ENCODE data around the gene UCKL1. TPM values are rescaled to one million over a fixed set of nuclear protein-coding genes. Genes with fewer than 3 reads are reported as not detected.

Gene UCKL1
- total RNA-seq, 1 donor from 2014 or later, result 49.7 TPM

DNA sequence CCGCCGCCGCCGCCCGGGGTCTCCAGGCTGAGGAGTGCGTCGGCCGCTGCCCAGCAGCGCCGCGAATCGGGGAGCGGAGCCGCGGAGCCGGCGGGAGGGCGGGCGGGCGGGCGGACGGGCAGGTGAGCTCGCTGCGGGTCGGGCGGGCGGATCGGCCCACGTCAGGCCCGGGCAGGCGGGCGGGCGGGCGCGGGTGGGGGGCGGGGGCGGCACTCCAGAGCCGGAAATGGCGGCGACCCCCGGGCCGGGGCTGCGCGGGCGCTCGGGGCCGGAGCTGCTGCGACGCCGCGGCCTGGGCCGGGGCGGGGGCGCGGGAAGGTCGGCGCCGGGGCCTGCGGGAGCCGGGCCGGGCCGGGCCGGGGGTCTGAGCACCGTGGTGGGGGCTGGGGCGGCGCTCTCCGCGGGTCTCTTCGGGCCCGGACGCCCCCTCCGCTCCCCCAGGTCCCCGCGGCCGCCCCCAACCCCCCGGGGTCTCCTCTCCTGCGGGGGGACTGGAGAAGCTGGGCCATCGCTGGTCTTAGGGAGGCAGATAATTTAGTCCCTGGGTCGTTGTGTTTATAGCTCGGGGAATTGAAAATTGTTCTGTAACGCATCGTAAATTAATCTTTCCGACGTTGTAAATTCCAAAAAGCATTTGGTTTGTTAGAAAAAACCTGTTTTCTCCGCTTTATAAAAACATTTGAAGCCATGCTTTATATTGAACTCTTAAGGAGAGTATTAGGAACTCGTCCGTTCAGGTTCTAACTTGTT is 60.8 kb downstream of the UCKL1 start:
- POLR2A ChIA-PET, result interaction anchor here (0.6 to 4.1 kb wide), 8 partner anchors 13 to 374 kb away, joined by 3 to 25 read pairs (median 4); partner anchors contain the start of genes PPDPF, TPD52L2 and UCKL1
- intact Hi-C loops (cut with micrococcal nuclease), result loop anchor here (1.0 to 5.0 kb wide), 5 partner anchors 61 to 358 kb away; partner anchors contain the start of genes PTK6, TCEA2 and UCKL1
- CTCF ChIA-PET, result interaction anchor here (0.7 to 1.0 kb wide), 2 partner anchors 30 to 358 kb away, joined by 3 read pairs; partner anchors contain the start of gene TPD52L2
- no peak for ATAC-seq (ENCODE audit: low read depth)
- Mint-ChIP-seq H3K27me3 (no peaks in the 10 kb centered on the region), H3K9me3 (no peaks in the 10 kb centered on the region), H3K4me1 (peaks cover 48% of the 10 kb centered on the region), H3K27ac (peak overlapping the region; percentile 90), H3K4me3 (peak overlapping the region; percentile 88), H3K36me3 (ENCODE audit: low read depth) (peaks cover 22% of the 10 kb centered on the region)
- no peak for DNase-seq
- TF ChIP-seq CTCF (IDR thresholded peaks at IDR 0.05), result no peak

DNA sequence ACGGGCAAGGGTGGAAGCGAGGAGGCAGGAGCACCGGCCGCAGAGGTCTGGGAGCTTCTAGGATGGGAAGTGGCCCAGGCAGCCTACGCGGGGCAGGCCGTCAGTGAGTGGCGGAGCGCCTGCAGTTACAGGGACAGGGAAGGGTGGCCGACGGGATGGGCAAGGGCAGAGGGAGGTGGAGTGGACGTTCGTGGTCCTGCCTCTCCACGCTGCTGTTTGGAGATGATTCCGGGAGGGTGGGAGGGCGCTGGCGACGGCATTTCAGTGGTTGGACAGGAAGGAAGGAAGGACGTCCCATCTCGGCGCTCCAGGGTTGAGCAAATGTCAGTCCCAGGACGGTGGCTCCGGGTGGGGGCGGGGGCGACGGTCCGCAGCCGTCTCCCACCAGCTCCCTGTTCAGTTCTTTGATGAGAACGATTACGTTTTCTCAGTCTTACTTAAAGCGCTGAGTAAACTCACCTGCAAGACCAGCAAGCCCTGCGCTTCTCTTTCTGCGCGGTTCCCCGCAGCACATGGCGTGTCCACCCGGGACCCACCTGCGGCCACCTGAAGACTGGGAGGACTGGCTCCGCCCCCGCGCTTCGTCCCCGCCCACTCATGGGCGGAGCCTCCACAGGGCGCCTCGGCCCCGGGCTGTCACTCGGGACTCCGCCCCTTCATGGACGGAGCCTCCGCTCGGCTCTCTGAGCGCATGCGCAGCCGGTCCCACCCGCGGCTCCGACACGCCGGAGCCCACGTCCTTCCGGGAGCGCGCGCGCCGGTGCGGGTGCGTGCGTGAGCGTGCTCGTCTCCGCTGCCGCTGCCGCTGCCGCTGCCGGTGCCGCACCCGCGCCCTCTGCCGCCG is 61.6 kb downstream of the UCKL1 start, which contains the start of gene DNAJC5:
Gene DNAJC5 (plus strand): TSS at position 769 of the 844 bp plus-strand sequence. CDS start 33,220 bp downstream, outside the sequence.
- ATAC-seq (ENCODE audit: low read depth), result peak; percentile 92
- POLR2A ChIA-PET, result interaction anchor here (0.6 to 4.1 kb wide), 5 partner anchors 7 to 236 kb away, joined by 3 to 25 read pairs (median 10); partner anchors contain the start of genes TCEA2, TPD52L2 and UCKL1
- CTCF ChIA-PET, result no interaction called here

DNA sequence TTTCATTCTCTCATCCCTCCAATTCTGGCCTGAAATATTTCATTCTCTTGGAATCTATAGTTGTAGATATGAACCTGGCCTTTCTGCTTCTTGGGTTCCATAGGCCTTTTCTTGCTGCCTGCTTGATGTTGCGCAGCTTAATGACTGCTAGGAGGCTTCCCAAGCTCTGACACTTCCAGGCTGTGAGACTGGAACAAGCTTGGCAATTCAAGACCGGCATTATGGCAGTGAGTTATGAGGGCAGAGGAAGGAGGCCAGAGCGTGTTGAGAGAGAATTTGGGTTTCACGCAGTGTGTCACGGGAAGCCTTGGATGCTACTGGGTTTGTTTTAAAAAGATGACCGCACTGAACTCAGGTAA is 62.2 kb downstream of the UCKL1 start:
- Mint-ChIP-seq H3K36me3 (ENCODE audit: low read depth) (peaks cover 32% of the 10 kb centered on the region), H3K27me3 (no peaks in the 10 kb centered on the region), H3K27ac (peak overlapping the region; percentile 47), H3K4me3 (peak overlapping the region; percentile 82), H3K4me1 (peaks cover 40% of the 10 kb centered on the region), H3K9me3 (no peaks in the 10 kb centered on the region)
- CTCF ChIA-PET, result no interaction called here
- intact Hi-C loops (cut with micrococcal nuclease), result loop anchor here (1.0 to 2.0 kb wide), 4 partner anchors 30 to 374 kb away; partner anchors contain the start of gene PPDPF
- ATAC-seq (ENCODE audit: low read depth) (no peak), DNase-seq (no peak)
- POLR2A ChIA-PET, result interaction anchor here (0.6 to 4.1 kb wide), 3 partner anchors 8 to 169 kb away, joined by 3 to 25 read pairs (median 11); partner anchors contain the start of genes TCEA2 and TPD52L2
- TF ChIP-seq CTCF (IDR thresholded peaks at IDR 0.05), result no peak

More for the DNA sequence above, 61.6 kb downstream of the UCKL1 start, which contains the start of gene DNAJC5:
- Mint-ChIP-seq H3K9me3 (no peaks in the 10 kb centered on the region), H3K4me3 (peak within 1 kb of the TSS; percentile 88), H3K36me3 (ENCODE audit: low read depth) (peaks cover 28% of the 10 kb centered on the region), H3K27me3 (no peaks in the 10 kb centered on the region), H3K4me1 (peaks cover 45% of the 10 kb centered on the region), H3K27ac (peak within 1 kb of the TSS; percentile 90)
- TF ChIP-seq CTCF (IDR thresholded peaks at IDR 0.05), result no peak
- peak; percentile 97 for DNase-seq
- intact Hi-C loops (cut with micrococcal nuclease), result loop anchor here (1.0 to 5.0 kb wide), 8 partner anchors 30 to 374 kb away; partner anchors contain the start of genes PPDPF, PTK6, TCEA2 and UCKL1

DNA sequence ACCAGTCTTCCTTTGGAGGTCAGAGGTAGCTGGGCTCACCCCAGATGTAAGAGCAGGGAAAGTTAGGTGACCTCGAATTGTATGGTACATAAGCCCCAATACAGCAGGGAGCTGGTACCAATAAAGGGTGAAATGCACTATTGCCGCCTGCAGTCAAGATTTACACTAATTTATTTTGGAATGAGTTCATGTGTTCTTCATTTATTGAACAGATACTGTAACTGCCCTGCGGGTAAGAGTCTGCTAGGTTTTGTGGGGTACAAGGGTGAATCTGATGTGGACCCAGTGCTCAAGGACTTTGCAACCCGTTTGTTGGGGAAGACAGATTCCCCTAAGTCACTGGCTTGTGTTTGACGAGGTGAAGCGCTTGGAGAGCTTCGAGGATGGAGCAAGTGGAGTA is 63.8 kb downstream of the UCKL1 start:
- no peak overlapping the region for H3K4me3 Mint-ChIP-seq
- H3K36me3 Mint-ChIP-seq (ENCODE audit: low read depth), result peaks cover 36% of the 10 kb centered on the region
- TF ChIP-seq CTCF (IDR thresholded peaks at IDR 0.05), result no peak
- no peak for ATAC-seq (ENCODE audit: low read depth)
- ChIA-PET CTCF (no interaction called here), POLR2A (no interaction called here)
- intact Hi-C loops (cut with micrococcal nuclease), result no loop called here
- H3K4me1 Mint-ChIP-seq, result peaks cover 24% of the 10 kb centered on the region
- H3K27me3 Mint-ChIP-seq, result no peaks in the 10 kb centered on the region
- DNase-seq, result no peak
- H3K27ac Mint-ChIP-seq, result no peak overlapping the region
- no peaks in the 10 kb centered on the region for H3K9me3 Mint-ChIP-seq
